Thyroid gland (tissue), 4 donors: ENCODE measurements around the gene GCNA.

Experiments used
- CTCF ChIP-seq, 6 experiments: fragments of 200-600 bp in 3 of 6; fragments of 450-650 bp in 3 of 6; sonication (generic) in 3 of 6; IDR thresholded peaks; one replicate each; pipeline ENCODE4 v1.5.1; 2016 to 2019; ENCODE audit warnings: antibody characterized with exemption in 6 of 6, mild to moderate bottlenecking in 2 of 6, inconsistent platforms in 1 of 6, moderate library complexity in 1 of 6
- POLR2A ChIP-seq, 2 donors: fragments of 450-650 bp; IDR thresholded peaks; one replicate each; pipeline ENCODE4 v1.6.1; 2017; ENCODE audit warnings: antibody characterized with exemption in 2 of 2, mild to moderate bottlenecking in 2 of 2, moderate library complexity in 1 of 2

- TF ChIP-seq POLR2A (IDR thresholded peaks at IDR 0.05) (no peak), CTCF (IDR thresholded peaks at IDR 0.05) (peak in 3 of 6 experiments; percentile 20 to 21 (median 20))
Observed at GRCh38 chrX:71622576-71623450, 44.6 kb downstream of the GCNA start.
